K562 (cell line): ENCODE measurements around the gene TRUB2. TPM values are rescaled to one million over a fixed set of nuclear protein-coding genes. Genes with fewer than 3 reads are reported as not detected.

Experiments used
- ATAC-seq: fragments of 200-7000 bp; cut with Tn5 transposase; 3 replicates; pipeline ENCODE4 v1.9.1; 2020; ENCODE audit warnings: moderate library complexity
- BruUV-seq: library from RNA; stranded (reverse); fragments of 400-500 nt; replicated peaks from 2 replicates; lab custom pipeline; 2021; lab: Mats Ljungman, UMichigan
- CTCF ChIA-PET: fragments of 300-600 bp; formaldehyde crosslinking; extraction: SDS; loops from one replicate; lab custom pipeline; 2021; ENCODE audit warnings: low intra/inter-chr PET ratio; lab: Yijun Ruan, JAX
- POLR2A ChIA-PET: fragments of 300-600, 350-650 bp; sonication (Branson Sonifier 250); formaldehyde crosslinking; extraction: SDS; loops from one replicate; lab custom pipeline; 2021; ENCODE audit warnings: antibody characterized with exemption, inconsistent platforms; lab: Yijun Ruan, JAX
- DNase-seq, 4 experiments: peaks; one replicate each; pipeline versions ENCODE4 v3.0.0 to v3.0.0-alpha.2; 2011 to 2018; ENCODE audit warnings: low spot score in 3 of 4, mixed read lengths in 3 of 4; ENCODE audit errors: extremely low read depth in 1 of 4
- FAIRE-seq: peaks from 2 replicates; lab custom pipeline; 2011; peaks lifted over from hg19 to GRCh38; lab: Jason Lieb, UNC
- H2AFZ ChIP-seq: 2 replicates; pipeline ENCODE4 v1.6.0; 2011; ENCODE audit warnings: low read depth, low read length, control low read depth, inconsistent platforms
- H3K27ac ChIP-seq: fragments of 200-600 bp; 3 replicates; pipeline ENCODE4 v1.8.0; 2011; ENCODE audit warnings: low read depth, mild to moderate bottlenecking, control low read depth, inconsistent platforms, low read length, moderate library complexity, mixed read lengths; ENCODE audit errors: extremely low read depth
- H3K27me3 ChIP-seq, 2 experiments: fragments of 300-600 bp in 1 of 2; 2 replicates in 1 of 2; 3 replicates in 1 of 2; pipeline versions ENCODE4 v1.6.0 to v1.8.0; 2011; ENCODE audit warnings: inconsistent platforms in 2 of 2, low read length in 2 of 2, mild to moderate bottlenecking in 1 of 2, mixed read lengths in 1 of 2, moderate library complexity in 1 of 2; ENCODE audit not compliant: control insufficient read depth in 2 of 2, insufficient read depth in 2 of 2
- H3K36me3 ChIP-seq: fragments of 300-600 bp; 3 replicates; pipeline ENCODE4 v1.8.0; 2011; ENCODE audit warnings: mild to moderate bottlenecking, low read length, inconsistent platforms; ENCODE audit not compliant: control insufficient read depth, insufficient read depth
- H3K4me1 ChIP-seq, 2 experiments: fragments of 200-600 bp in 1 of 2; replicated peaks in 1 of 2; 2 replicates in 1 of 2; 3 replicates in 1 of 2; pipeline versions ENCODE4 v1.5.1 to v1.8.0; 2011; ENCODE audit warnings: inconsistent platforms in 2 of 2, low read length in 2 of 2, mild to moderate bottlenecking in 1 of 2, mixed read lengths in 1 of 2, moderate library complexity in 1 of 2; ENCODE audit not compliant: control insufficient read depth in 2 of 2, insufficient read depth in 2 of 2
- H3K4me2 ChIP-seq: 2 replicates; pipeline ENCODE4 v1.6.1; 2011; ENCODE audit warnings: low read length, control low read depth, inconsistent platforms, mixed read lengths; ENCODE audit not compliant: insufficient read depth
- H3K4me3 ChIP-seq: fragments of 200-600 bp; sonication (generic), shearing (Covaris generic); 2 replicates; pipeline ENCODE4 v1.5.1; 2016; ENCODE audit warnings: control low read depth, inconsistent platforms
- H3K79me2 ChIP-seq: fragments of 200-600 bp; 3 replicates; pipeline ENCODE4 v1.8.0; 2011; ENCODE audit warnings: low read length, inconsistent platforms; ENCODE audit not compliant: control insufficient read depth, insufficient read depth
- H3K9ac ChIP-seq, 2 experiments: 2 replicates each; pipeline versions ENCODE4 v1.6.0 to v1.6.1; 2011; ENCODE audit warnings: low read depth in 2 of 2, low read length in 2 of 2, control low read depth in 1 of 2, inconsistent platforms in 1 of 2, mild to moderate bottlenecking in 1 of 2, mixed read lengths in 1 of 2; ENCODE audit not compliant: insufficient read depth in 1 of 2
- H3K9me1 ChIP-seq: one replicate; pipeline ENCODE4 v1.6.0; 2011; ENCODE audit warnings: inconsistent platforms, mild to moderate bottlenecking, low read length, moderate library complexity; ENCODE audit not compliant: control insufficient read depth, insufficient read depth
- H3K9me3 ChIP-seq: replicated peaks from 2 replicates; pipeline ENCODE4 v1.5.1; 2011; ENCODE audit warnings: low read depth, low read length, inconsistent platforms; ENCODE audit not compliant: control insufficient read depth, insufficient read depth
- H4K20me1 ChIP-seq: replicated peaks from 2 replicates; pipeline ENCODE4 v1.6.1; 2011; ENCODE audit warnings: low read length, inconsistent platforms, mixed read lengths; ENCODE audit not compliant: control insufficient read depth, insufficient read depth
- BACH1 ChIP-seq: fragments of 200-800 bp; sonication (Bioruptor generic); IDR thresholded peaks from 2 replicates; pipeline ENCODE4 v1.6.1; 2016; ENCODE audit warnings: missing genetic modification characterization, missing compliant biosample characterization
- PCBP1 ChIP-seq: fragments of 200-400 bp; formaldehyde crosslinking; IDR thresholded peaks from 2 replicates; pipeline ENCODE4 v1.6.1; 2018; ENCODE audit warnings: mild to moderate bottlenecking, low read depth, low read length; ENCODE audit not compliant: poor library complexity, severe bottlenecking
- RBM17 ChIP-seq: fragments of 200-400 bp; formaldehyde crosslinking; IDR thresholded peaks from 2 replicates; pipeline ENCODE4 v1.6.1; 2017; ENCODE audit warnings: low read depth, mild to moderate bottlenecking, low read length, borderline replicate concordance
- SIRT6 ChIP-seq: IDR thresholded peaks from one replicate; pipeline ENCODE4 v1.6.1; 2012; ENCODE audit warnings: low read depth, mild to moderate bottlenecking, control low read depth, inconsistent platforms, low read length, moderate library complexity
- ZBTB1 ChIP-seq: sonication (generic); formaldehyde crosslinking; IDR thresholded peaks from 2 replicates; pipeline ENCODE4 v1.8.1; 2023; ENCODE audit warnings: missing genetic modification reagents, low read depth, mild to moderate bottlenecking, borderline replicate concordance
- ZC3H4 ChIP-seq: sonication (generic); formaldehyde crosslinking; IDR thresholded peaks from 2 replicates; pipeline ENCODE4 v1.9.0; 2021; ENCODE audit warnings: missing genetic modification reagents, borderline replicate concordance
- ZNF197 ChIP-seq: fragments of 200-800 bp; sonication (Bioruptor generic); IDR thresholded peaks from 2 replicates; pipeline ENCODE4 v1.6.1; 2016; ENCODE audit warnings: low read depth, missing genetic modification characterization, missing compliant biosample characterization
- ZNF584 ChIP-seq: fragments of 200-800 bp; sonication (Bioruptor generic); IDR thresholded peaks from 2 replicates; pipeline ENCODE4 v1.6.1; 2016; ENCODE audit warnings: low read depth, mild to moderate bottlenecking, missing genetic modification characterization, missing compliant biosample characterization
- WGBS: fragments of 100-300 bp; shearing (Covaris generic); methylation state at CpG from one replicate; pipeline ENCODE4 v1.1.6; 2016; ENCODE audit warnings: low coverage, mixed read lengths; ENCODE audit not compliant: insufficient coverage; ENCODE audit errors: missing lambda C conversion rate; 5-methylcytosine and 5-hydroxymethylcytosine counted together
- in situ Hi-C: fragments of 300-500 bp; cut with MboI; formaldehyde crosslinking; loops from 4 replicates; pipeline ENCODE4 v1.15.0; 2018; ENCODE audit warnings: inconsistent platforms, mixed read lengths
- intact Hi-C: fragments of 100-400 bp; cut with micrococcal nuclease; formaldehyde crosslinking; loops from 2 replicates; pipeline ENCODE4 v1.14.2; 2022
- polyA plus RNA-seq, 8 experiments: library from polyadenylated mRNA; depleted of rRNA in 4 of 8; stranded (reverse) in 5 of 8; unstranded in 3 of 8; fragments of >200 nt; fragmentation: Nextera tagmentation in 2 of 8; fragmentation: Illumina TruSeq in 1 of 8; extraction: Ambion mirVana in 2 of 8; extraction: Trizol in 1 of 8; gene quantifications; 2 replicates each; pipeline versions ENCODE4 v1.2.1 to v1.2.3, GENCODE V29; 2011 to 2014; ENCODE audit warnings: inconsistent platforms in 1 of 8, missing spikeins in 1 of 8
- total RNA-seq, 7 experiments: library from RNA; depleted of rRNA in 6 of 7; stranded (reverse); fragments of >200 nt in 6 of 7; fragmentation: Illumina TruSeq in 2 of 7; extraction: Trizol in 2 of 7; gene quantifications; 2 replicates each; pipeline versions ENCODE4 v1.2.1 to v1.2.3, GENCODE V29; 2011 to 2021; ENCODE audit warnings: low replicate concordance in 1 of 7
- TF ChIP-seq, protein P1 (sequence below): sonication (generic); formaldehyde crosslinking; IDR thresholded peaks from 2 replicates; pipeline ENCODE4 v1.8.0; 2022; ENCODE audit warnings: mild to moderate bottlenecking, missing genetic modification reagents, borderline replicate concordance
- TF ChIP-seq, protein P2 (sequence below), 2 experiments: fragments of 200-800 bp in 1 of 2; sonication (Bioruptor generic) in 1 of 2; sonication (generic) in 1 of 2; formaldehyde crosslinking in 1 of 2; IDR thresholded peaks in 1 of 2; conservative IDR thresholded peaks in 1 of 2; 2 replicates each; pipeline versions ENCODE4 v1.5.0 to v1.6.1; 2016 to 2020; ENCODE audit warnings: missing compliant biosample characterization in 1 of 2, missing genetic modification characterization in 1 of 2, missing genetic modification reagents in 1 of 2
- TF ChIP-seq, protein P3 (sequence below), 3 experiments: fragments of 200-800 bp in 1 of 3; fragments of 250-450 bp in 1 of 3; fragments of 450-650 bp in 1 of 3; sonication (Bioruptor Pico) in 1 of 3; sonication (Bioruptor generic) in 1 of 3; formaldehyde crosslinking in 1 of 3; IDR thresholded peaks; 2 replicates each; pipeline versions ENCODE4 v1.6.1 to v1.8.0; 2016 to 2022; ENCODE audit warnings: mild to moderate bottlenecking in 2 of 3, missing genetic modification characterization in 2 of 3, missing compliant biosample characterization in 1 of 3, moderate library complexity in 1 of 3

Gene TRUB2
- total and polyA plus RNA-seq, 9 of the 15 experiments (the other 6 are each of a cell fraction or from before 2014, with no cell fraction given), result 9.3 to 110 (median 63.0) TPM

DNA sequence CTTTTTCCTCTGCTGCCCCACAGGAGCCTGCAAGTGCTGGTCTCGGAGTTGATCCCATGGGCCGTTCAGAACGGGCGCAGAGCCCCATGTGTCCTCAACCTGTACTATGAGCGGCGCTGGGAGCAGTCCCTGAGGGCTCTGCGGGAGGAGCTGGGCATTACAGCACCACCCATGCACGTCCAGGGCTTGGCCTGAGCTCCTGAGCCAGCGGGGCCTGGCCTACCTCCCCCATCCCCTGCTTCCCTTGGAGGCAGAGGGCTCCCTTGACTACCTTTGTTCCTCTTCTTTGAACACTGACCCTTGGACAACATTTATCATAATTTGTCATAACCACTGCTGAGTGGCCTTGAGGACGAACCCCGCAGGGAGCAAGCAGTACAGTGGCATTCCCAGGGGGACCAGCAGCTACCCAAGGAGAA is 11.2 kb upstream of the TRUB2 start (continued):
- TF ChIP-seq, protein P1, sequence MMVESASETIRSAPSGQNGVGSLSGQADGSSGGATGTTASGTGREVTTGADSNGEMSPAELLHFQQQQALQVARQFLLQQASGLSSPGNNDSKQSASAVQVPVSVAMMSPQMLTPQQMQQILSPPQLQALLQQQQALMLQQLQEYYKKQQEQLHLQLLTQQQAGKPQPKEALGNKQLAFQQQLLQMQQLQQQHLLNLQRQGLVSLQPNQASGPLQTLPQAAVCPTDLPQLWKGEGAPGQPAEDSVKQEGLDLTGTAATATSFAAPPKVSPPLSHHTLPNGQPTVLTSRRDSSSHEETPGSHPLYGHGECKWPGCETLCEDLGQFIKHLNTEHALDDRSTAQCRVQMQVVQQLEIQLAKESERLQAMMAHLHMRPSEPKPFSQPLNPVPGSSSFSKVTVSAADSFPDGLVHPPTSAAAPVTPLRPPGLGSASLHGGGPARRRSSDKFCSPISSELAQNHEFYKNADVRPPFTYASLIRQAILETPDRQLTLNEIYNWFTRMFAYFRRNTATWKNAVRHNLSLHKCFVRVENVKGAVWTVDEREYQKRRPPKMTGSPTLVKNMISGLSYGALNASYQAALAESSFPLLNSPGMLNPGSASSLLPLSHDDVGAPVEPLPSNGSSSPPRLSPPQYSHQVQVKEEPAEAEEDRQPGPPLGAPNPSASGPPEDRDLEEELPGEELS (CRISPR knock-in tag), result no peak
- TF ChIP-seq, protein P2, sequence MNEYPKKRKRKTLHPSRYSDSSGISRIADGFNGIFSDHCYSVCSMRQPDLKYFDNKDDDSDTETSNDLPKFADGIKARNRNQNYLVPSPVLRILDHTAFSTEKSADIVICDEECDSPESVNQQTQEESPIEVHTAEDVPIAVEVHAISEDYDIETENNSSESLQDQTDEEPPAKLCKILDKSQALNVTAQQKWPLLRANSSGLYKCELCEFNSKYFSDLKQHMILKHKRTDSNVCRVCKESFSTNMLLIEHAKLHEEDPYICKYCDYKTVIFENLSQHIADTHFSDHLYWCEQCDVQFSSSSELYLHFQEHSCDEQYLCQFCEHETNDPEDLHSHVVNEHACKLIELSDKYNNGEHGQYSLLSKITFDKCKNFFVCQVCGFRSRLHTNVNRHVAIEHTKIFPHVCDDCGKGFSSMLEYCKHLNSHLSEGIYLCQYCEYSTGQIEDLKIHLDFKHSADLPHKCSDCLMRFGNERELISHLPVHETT (CRISPR knock-in tag; conservative IDR thresholded peaks at IDR 0.05 in 1 of 2, IDR thresholded peaks at IDR 0.05 in 1 of 2), result no peak

DNA sequence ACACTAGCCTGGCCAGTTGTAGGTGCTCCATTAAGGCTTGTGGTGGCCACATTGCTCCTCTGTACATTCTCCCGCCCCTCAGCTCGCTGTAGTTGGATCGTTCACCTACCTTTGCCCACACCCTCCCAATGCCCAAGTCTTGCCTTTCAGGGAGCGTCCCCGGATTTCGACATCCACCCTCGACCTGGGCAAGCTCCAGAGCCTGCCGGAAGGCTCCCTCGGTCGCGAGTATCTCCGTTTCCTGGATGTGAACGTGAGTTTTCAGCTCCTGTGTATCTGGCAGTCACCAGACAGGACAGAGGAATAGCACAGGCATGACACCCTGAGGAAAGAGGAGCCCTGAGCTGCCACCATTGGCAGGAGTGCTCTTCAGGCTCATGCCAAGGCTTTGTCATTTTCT is 3.4 kb upstream of the TRUB2 start:
- WGBS, result 90% methylated on average over 13 of the region's 13 CpGs
- H3K9me1 ChIP-seq, result no peaks in the 10 kb centered on the region
- H3K9ac ChIP-seq, result peak overlapping the region in 1 of 2 experiments; percentile 78; a peak in 2 of 4 replicates
- FAIRE-seq, result no peak
- peaks cover 62% of the 10 kb centered on the region for H3K36me3 ChIP-seq
- no peak overlapping the region for H3K27ac ChIP-seq
- no peak overlapping the region for H3K4me3 ChIP-seq
- POLR2A ChIA-PET, result interaction anchor here (1.1 to 3.7 kb wide), 3 partner anchors 10 to 15 kb away, joined by 3 to 51 read pairs (median 9); no protein-coding TSS in a partner anchor
- in situ Hi-C loops, result loop anchor here (10.0 kb wide), 1 partner anchor 1559 kb away; no protein-coding TSS in a partner anchor
- no peaks in the 10 kb centered on the region for H3K9me3 ChIP-seq
- no peak overlapping the region for H2AFZ ChIP-seq
- no peak overlapping the region for H3K4me2 ChIP-seq
- H4K20me1 ChIP-seq, result 0 out of 2 replicates have a peak, but pooled peaks cover 4% of the 10 kb centered on the region
- ATAC-seq, result no peak
- CTCF ChIA-PET, result no interaction called here
- peaks cover 49% of the 10 kb centered on the region for H3K79me2 ChIP-seq
- no peaks in the 10 kb centered on the region for H3K27me3 ChIP-seq
- no TSS peak for BruUV-seq
- H3K4me1 ChIP-seq, result peaks cover 13 to 32% of the 10 kb centered on the region in 2 experiments
- intact Hi-C loops, result no loop called here
- peak in 1 of 4 experiments; percentile 17 for DNase-seq
- TF ChIP-seq, protein P3, sequence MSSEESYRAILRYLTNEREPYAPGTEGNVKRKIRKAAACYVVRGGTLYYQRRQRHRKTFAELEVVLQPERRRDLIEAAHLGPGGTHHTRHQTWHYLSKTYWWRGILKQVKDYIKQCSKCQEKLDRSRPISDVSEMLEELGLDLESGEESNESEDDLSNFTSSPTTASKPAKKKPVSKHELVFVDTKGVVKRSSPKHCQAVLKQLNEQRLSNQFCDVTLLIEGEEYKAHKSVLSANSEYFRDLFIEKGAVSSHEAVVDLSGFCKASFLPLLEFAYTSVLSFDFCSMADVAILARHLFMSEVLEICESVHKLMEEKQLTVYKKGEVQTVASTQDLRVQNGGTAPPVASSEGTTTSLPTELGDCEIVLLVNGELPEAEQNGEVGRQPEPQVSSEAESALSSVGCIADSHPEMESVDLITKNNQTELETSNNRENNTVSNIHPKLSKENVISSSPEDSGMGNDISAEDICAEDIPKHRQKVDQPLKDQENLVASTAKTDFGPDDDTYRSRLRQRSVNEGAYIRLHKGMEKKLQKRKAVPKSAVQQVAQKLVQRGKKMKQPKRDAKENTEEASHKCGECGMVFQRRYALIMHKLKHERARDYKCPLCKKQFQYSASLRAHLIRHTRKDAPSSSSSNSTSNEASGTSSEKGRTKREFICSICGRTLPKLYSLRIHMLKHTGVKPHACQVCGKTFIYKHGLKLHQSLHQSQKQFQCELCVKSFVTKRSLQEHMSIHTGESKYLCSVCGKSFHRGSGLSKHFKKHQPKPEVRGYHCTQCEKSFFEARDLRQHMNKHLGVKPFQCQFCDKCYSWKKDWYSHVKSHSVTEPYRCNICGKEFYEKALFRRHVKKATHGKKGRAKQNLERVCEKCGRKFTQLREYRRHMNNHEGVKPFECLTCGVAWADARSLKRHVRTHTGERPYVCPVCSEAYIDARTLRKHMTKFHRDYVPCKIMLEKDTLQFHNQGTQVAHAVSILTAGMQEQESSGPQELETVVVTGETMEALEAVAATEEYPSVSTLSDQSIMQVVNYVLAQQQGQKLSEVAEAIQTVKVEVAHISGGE (CRISPR knock-in tag; IDR thresholded peaks at IDR 0.05), result no peak
- TF ChIP-seq ZNF584, result no peak
- TF ChIP-seq PCBP1, result no peak
- no peak for TF ChIP-seq RBM17
- TF ChIP-seq ZC3H4, result no peak
- no peak for TF ChIP-seq ZBTB1
- no peak for TF ChIP-seq SIRT6
- TF ChIP-seq BACH1 (tag), result no peak
- no peak for TF ChIP-seq ZNF197 (CRISPR knock-in tag)
